Kidney epithelial cell (primary cell): ENCODE measurements around the gene RNF213. TPM values are rescaled to one million over a fixed set of nuclear protein-coding genes. Genes with fewer than 3 reads are reported as not detected.
"Not testable (repeated sequence)": the region's sequence is repeated elsewhere in the genome, so short reads cannot be mapped to it uniquely, and the experiment has no call there.

ENCODE experiments used
- DNase-seq: peaks from one replicate; pipeline ENCODE4 v3.0.0-alpha.2; 2010; ENCODE audit warnings: low read depth
- H3K27me3 ChIP-seq: 2 replicates; pipeline ENCODE4 v1.6.0; 2011; ENCODE audit warnings: low read length; ENCODE audit not compliant: control insufficient read depth, insufficient read depth
- H3K36me3 ChIP-seq: 2 replicates; pipeline ENCODE4 v1.5.1; 2011; ENCODE audit warnings: low read length; ENCODE audit not compliant: control insufficient read depth, insufficient read depth
- H3K4me3 ChIP-seq: 2 replicates; pipeline ENCODE4 v1.5.1; 2011; ENCODE audit warnings: low read depth, mild to moderate bottlenecking, control low read depth, low read length
- total RNA-seq: library from RNA; depleted of rRNA; stranded (reverse); fragments of >200 nt; gene quantifications from 2 replicates; pipeline ENCODE4 v1.2.3, GENCODE V29; 2015
- TF ChIP-seq, protein P1 (sequence below): IDR thresholded peaks from 2 replicates; pipeline ENCODE4 v1.5.1; 2011; ENCODE audit warnings: mild to moderate bottlenecking, moderate library complexity, low read length, control low read depth, inconsistent platforms; ENCODE audit not compliant: insufficient read depth, poor library complexity, severe bottlenecking

RNF213 gene
- total RNA-seq, 1 donor from 2014 or later, result 111 TPM

GRCh38 chr17:80394629-80395216, 134.1 kb downstream of the RNF213 start:
- peaks cover 4% of the 10 kb centered on the region for H3K36me3 ChIP-seq
- DNase-seq, result no peak
- H3K27me3 ChIP-seq, result no peaks in the 10 kb centered on the region
- TF ChIP-seq, protein P1, sequence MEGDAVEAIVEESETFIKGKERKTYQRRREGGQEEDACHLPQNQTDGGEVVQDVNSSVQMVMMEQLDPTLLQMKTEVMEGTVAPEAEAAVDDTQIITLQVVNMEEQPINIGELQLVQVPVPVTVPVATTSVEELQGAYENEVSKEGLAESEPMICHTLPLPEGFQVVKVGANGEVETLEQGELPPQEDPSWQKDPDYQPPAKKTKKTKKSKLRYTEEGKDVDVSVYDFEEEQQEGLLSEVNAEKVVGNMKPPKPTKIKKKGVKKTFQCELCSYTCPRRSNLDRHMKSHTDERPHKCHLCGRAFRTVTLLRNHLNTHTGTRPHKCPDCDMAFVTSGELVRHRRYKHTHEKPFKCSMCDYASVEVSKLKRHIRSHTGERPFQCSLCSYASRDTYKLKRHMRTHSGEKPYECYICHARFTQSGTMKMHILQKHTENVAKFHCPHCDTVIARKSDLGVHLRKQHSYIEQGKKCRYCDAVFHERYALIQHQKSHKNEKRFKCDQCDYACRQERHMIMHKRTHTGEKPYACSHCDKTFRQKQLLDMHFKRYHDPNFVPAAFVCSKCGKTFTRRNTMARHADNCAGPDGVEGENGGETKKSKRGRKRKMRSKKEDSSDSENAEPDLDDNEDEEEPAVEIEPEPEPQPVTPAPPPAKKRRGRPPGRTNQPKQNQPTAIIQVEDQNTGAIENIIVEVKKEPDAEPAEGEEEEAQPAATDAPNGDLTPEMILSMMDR, result no peak
- no peak overlapping the region for H3K4me3 ChIP-seq

GRCh38 chr17:80395402-80396151, 134.9 kb downstream of the RNF213 start:
- no peak for DNase-seq
- H3K36me3 ChIP-seq, result peaks cover 4% of the 10 kb centered on the region
- no peak overlapping the region for H3K4me3 ChIP-seq
- TF ChIP-seq, protein P1, result no peak
- no peaks in the 10 kb centered on the region for H3K27me3 ChIP-seq

GRCh38 chr17:80396157-80397033, 135.7 kb downstream of the RNF213 start:
- TF ChIP-seq, protein P1, result no peak
- H3K4me3 ChIP-seq, result no peak overlapping the region
- DNase-seq, result no peak
- H3K36me3 ChIP-seq, result peaks cover 4% of the 10 kb centered on the region
- H3K27me3 ChIP-seq, result no peaks in the 10 kb centered on the region

- DNase-seq, result no peak
- TF ChIP-seq, protein P1, result no peak
- Histone ChIP-seq H3K36me3 (peaks cover 4% of the 10 kb centered on the region), H3K4me3 (no peak overlapping the region), H3K27me3 (no peaks in the 10 kb centered on the region)
These were observed 136.4 kb downstream of the RNF213 start for GRCh38 chr17:80397034-80397387.

DNA sequence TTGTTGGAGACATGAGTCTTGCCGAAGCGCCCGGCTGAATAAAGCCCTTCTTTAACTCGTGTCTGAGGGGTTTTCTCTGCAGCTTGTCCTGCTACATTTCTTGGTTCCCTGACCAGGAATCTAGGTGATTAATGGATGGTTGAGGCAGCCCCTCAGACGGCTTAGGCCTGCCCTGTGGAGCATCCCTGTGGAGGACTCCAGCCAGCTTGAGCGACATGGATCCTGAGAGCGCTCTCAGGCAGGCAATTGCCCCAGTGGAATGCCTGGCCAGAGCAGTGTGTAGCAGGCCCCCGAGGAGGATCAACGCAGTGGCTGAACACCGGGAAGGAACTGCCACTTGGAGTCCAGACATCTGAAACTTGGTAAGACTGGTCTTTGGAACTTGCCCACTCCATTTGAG, 137.0 kb downstream of the RNF213 start:
- no peak for DNase-seq
- H3K27me3 ChIP-seq, result no peaks in the 10 kb centered on the region
- peaks cover 4% of the 10 kb centered on the region for H3K36me3 ChIP-seq
- TF ChIP-seq, protein P1, result no peak
- no peak overlapping the region for H3K4me3 ChIP-seq

GRCh38 chr17:80401086-80401485, 140.4 kb downstream of the RNF213 start:
- DNase-seq, H3K36me3 ChIP-seq, H3K4me3 ChIP-seq, H3K27me3 ChIP-seq: not testable (repeated sequence)

DNA sequence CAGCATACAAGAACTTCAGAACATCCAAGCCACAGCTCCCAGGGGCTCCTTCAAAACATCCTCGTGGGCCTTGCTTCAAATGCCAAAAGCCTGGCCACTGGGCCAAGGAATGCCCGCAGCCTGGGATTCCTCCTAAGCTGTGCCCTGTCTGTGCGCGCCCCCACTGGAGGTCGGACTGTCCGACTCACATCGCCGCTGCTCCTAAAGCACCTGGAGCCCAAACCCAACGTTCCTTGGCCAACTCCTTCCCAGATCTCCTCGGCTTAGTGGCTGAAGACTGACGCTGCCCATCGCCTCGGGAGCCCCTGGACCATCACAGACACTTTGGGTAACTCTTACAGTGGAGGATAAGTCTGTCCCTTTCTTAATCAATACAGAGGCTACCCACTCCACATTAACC, 141.4 kb downstream of the RNF213 start:
- not testable (repeated sequence) for DNase-seq, H3K4me3 ChIP-seq, H3K27me3 ChIP-seq, H3K36me3 ChIP-seq
